Esophagus squamous epithelium (tissue), 4 donors: Measurements from ENCODE around the gene ARHGEF12.

ENCODE experiments used
- POLR2A ChIP-seq, 4 donors: fragments of 450-650 bp; IDR thresholded peaks; one replicate each; pipeline ENCODE4 v1.6.1; 2017; ENCODE audit warnings: antibody characterized with exemption in 4 of 4, mild to moderate bottlenecking in 4 of 4, moderate library complexity in 3 of 4
- TF ChIP-seq, protein P1 (sequence below), 6 experiments: fragments of 450-650 bp in 4 of 6; fragments of 200-600 bp in 2 of 6; sonication (generic) in 2 of 6; IDR thresholded peaks; one replicate each; pipeline ENCODE4 v1.5.1; 2016 to 2019; ENCODE audit warnings: antibody characterized with exemption in 6 of 6, mild to moderate bottlenecking in 4 of 6, moderate library complexity in 4 of 6

DNA sequence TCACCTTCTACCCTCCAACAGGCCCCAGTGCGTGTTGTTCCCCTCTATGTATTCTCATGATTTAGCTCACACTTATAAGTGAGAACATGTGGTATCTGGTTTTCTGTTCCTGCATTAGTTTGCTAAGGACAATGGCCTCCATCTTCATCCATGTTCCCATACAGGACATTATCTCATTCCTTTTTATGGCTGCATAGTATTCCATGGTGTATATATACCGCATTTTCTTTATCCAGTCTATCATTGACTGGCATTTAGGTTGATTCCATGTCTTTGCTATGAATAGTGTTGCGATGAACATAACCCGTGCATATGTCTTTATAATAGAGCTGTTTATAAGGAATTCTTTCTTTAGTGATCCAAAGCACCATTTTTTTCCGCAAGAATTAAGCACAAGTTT, 39.7 kb upstream of the ARHGEF12 start:
- TF ChIP-seq, protein P1, sequence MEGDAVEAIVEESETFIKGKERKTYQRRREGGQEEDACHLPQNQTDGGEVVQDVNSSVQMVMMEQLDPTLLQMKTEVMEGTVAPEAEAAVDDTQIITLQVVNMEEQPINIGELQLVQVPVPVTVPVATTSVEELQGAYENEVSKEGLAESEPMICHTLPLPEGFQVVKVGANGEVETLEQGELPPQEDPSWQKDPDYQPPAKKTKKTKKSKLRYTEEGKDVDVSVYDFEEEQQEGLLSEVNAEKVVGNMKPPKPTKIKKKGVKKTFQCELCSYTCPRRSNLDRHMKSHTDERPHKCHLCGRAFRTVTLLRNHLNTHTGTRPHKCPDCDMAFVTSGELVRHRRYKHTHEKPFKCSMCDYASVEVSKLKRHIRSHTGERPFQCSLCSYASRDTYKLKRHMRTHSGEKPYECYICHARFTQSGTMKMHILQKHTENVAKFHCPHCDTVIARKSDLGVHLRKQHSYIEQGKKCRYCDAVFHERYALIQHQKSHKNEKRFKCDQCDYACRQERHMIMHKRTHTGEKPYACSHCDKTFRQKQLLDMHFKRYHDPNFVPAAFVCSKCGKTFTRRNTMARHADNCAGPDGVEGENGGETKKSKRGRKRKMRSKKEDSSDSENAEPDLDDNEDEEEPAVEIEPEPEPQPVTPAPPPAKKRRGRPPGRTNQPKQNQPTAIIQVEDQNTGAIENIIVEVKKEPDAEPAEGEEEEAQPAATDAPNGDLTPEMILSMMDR (IDR thresholded peaks at IDR 0.05), result no peak
- TF ChIP-seq POLR2A (IDR thresholded peaks at IDR 0.05), result no peak
